ENCODE results near the gene HDGF. TPM values are rescaled to one million over a fixed set of nuclear protein-coding genes. Genes with fewer than 3 reads are reported as not detected.

HDGF gene
- total and polyA plus RNA-seq, 4 donors, result 69.8 to 197 (median 157) TPM

- under 1% methylated on average over 40 of the region's 46 CpGs for WGBS (ENCODE audit: insufficient coverage)
- Histone ChIP-seq H3K27ac (ENCODE audit: low read depth, low read length) (peak within 1 kb of the TSS; percentile 96), H3K4me1 (ENCODE audit: control insufficient read depth, insufficient read depth, low read length) (peaks cover 40% of the 10 kb centered on the region), H3K4me3 (ENCODE audit: low read depth, low read length) (peak within 1 kb of the TSS; percentile 92), H3K36me3 (ENCODE audit: control insufficient read depth, insufficient read depth, low read length) (peaks cover 22% of the 10 kb centered on the region), H3K27me3 (ENCODE audit: control insufficient read depth, insufficient read depth, low read length) (no peaks in the 10 kb centered on the region), H3K9me3 (ENCODE audit: control insufficient read depth, insufficient read depth, low read length) (no peaks in the 10 kb centered on the region)
- peak in 2 of 6 donors; percentile 93 for DNase-seq (ENCODE audit: low read depth in 4 of 6, low spot score in 6 of 6)
Measured at GRCh38 chr1:156727926-156728598, 23.4 kb downstream of the HDGF start, which contains the start of gene METTL25B. Gene METTL25B, plus strand, starts transcription at chr1:156728469. Its CDS starts 636 bp downstream, at chr1:156729105.

- H3K27me3 ChIP-seq (ENCODE audit: control insufficient read depth, insufficient read depth, low read length), result no peaks in the 10 kb centered on the region
- H3K36me3 ChIP-seq (ENCODE audit: control insufficient read depth, insufficient read depth, low read length), result peaks cover 27% of the 10 kb centered on the region
- WGBS (ENCODE audit: insufficient coverage), result 51% methylated on average over 4 of the region's 7 CpGs
- DNase-seq (ENCODE audit: low read depth in 4 of 6, low spot score in 6 of 6), result no peak
- peak overlapping the region; percentile 92 for H3K4me3 ChIP-seq (ENCODE audit: low read depth, low read length)
- H3K9me3 ChIP-seq (ENCODE audit: control insufficient read depth, insufficient read depth, low read length), result no peaks in the 10 kb centered on the region
- H3K4me1 ChIP-seq (ENCODE audit: control insufficient read depth, insufficient read depth, low read length), result peaks cover 40% of the 10 kb centered on the region
- H3K27ac ChIP-seq (ENCODE audit: low read depth, low read length), result no peak overlapping the region
Measured at GRCh38 chr1:156727492-156727891, 24.0 kb downstream of the HDGF start.

DNA sequence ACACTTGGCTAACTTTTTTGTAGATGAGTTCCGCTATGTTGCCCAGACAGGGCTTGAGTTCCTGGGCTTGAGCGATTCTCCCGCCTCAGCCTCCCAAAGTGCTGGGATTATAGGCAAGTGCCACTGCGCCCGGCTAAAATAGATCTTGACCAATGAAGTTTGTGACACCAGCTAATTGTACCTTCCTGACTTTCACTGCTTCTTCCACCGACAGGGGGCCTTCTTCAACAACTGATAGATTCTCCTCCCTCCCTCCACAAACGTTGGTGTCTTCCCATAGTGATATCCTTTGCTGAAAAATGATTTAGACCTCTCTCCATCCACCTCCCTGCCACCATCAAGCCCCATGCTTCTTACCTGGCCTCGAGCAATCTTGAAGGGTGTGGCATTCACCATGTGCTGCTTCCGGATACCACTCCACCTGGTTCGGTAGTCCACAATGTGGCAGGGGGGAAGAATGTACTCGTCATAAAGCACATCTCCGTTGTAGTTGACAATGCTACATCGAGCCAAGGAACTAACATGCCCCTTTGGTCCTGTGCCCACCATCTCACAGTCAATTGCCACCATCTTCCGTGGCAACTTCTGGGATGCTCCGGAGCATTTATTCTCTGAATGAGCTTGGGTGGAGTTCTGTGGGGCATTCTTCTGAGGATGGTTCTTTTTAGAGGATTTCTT is 24.8 kb downstream of the HDGF start:
- H3K4me1 ChIP-seq (ENCODE audit: control insufficient read depth, insufficient read depth, low read length), result peaks cover 40% of the 10 kb centered on the region
- WGBS (ENCODE audit: insufficient coverage), result 46% methylated on average over 8 of the region's 15 CpGs
- no peak for DNase-seq (ENCODE audit: low read depth in 4 of 6, low spot score in 6 of 6)
- H3K9me3 ChIP-seq (ENCODE audit: control insufficient read depth, insufficient read depth, low read length), result no peaks in the 10 kb centered on the region
- peaks cover 25% of the 10 kb centered on the region for H3K36me3 ChIP-seq (ENCODE audit: control insufficient read depth, insufficient read depth, low read length)
- no peak overlapping the region for H3K4me3 ChIP-seq (ENCODE audit: low read depth, low read length)
- no peak overlapping the region for H3K27ac ChIP-seq (ENCODE audit: low read depth, low read length)
- no peaks in the 10 kb centered on the region for H3K27me3 ChIP-seq (ENCODE audit: control insufficient read depth, insufficient read depth, low read length)

DNA sequence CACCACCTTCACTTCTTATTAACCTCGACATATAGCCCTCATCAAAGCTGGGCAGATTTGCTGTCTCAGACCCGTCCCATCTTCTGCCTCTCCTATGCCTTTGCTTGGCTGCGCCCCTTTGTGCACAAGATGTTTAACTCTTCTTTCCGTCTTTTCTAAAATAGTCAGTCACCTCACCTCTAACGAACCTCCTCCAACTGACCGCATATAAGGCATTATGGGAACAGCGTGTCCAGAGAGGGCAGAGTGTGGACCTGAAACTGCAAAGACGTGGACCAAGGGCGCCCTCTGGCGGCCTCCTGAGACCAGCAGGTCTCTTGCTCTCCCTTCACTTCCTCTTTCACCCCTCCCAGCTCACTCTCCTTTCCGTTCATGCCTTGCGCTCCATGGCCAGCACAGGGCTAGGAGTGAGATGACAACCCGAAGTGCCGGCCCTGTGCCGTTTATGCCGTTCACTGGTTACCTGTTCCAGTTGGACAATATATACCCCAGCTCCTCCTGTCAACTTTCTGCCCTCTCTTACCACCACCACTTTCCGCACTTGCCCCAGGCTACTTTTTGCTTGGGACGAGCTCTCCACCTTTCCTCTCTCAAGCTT is 25.7 kb downstream of the HDGF start:
- Histone ChIP-seq H3K4me3 (ENCODE audit: low read depth, low read length) (peak overlapping the region; percentile 26), H3K36me3 (ENCODE audit: control insufficient read depth, insufficient read depth, low read length) (peaks cover 33% of the 10 kb centered on the region), H3K27ac (ENCODE audit: low read depth, low read length) (no peak overlapping the region), H3K27me3 (ENCODE audit: control insufficient read depth, insufficient read depth, low read length) (no peaks in the 10 kb centered on the region), H3K4me1 (ENCODE audit: control insufficient read depth, insufficient read depth, low read length) (peaks cover 40% of the 10 kb centered on the region), H3K9me3 (ENCODE audit: control insufficient read depth, insufficient read depth, low read length) (no peaks in the 10 kb centered on the region)
- WGBS (ENCODE audit: insufficient coverage), result 18% methylated on average over 18 of the region's 18 CpGs
- DNase-seq (ENCODE audit: low read depth in 4 of 6, low spot score in 6 of 6), result peak in 2 of 6 donors; percentile 93

- Histone ChIP-seq H3K27me3 (ENCODE audit: control insufficient read depth, insufficient read depth, low read length) (no peaks in the 10 kb centered on the region), H3K4me1 (ENCODE audit: control insufficient read depth, insufficient read depth, low read length) (peaks cover 23% of the 10 kb centered on the region), H3K9me3 (ENCODE audit: control insufficient read depth, insufficient read depth, low read length) (no peaks in the 10 kb centered on the region), H3K27ac (ENCODE audit: low read depth, low read length) (no peak overlapping the region), H3K36me3 (ENCODE audit: control insufficient read depth, insufficient read depth, low read length) (peaks cover 41% of the 10 kb centered on the region), H3K4me3 (ENCODE audit: low read depth, low read length) (no peak overlapping the region)
- WGBS (ENCODE audit: insufficient coverage), result 79% methylated on average over 2 of the region's 4 CpGs
- DNase-seq (ENCODE audit: low read depth in 4 of 6, low spot score in 6 of 6), result no peak
Measured at GRCh38 chr1:156721535-156721934, 29.9 kb downstream of the HDGF start.

GRCh38 chr1:156721131-156721530 is 30.3 kb downstream of the HDGF start:
- H3K4me1 ChIP-seq (ENCODE audit: control insufficient read depth, insufficient read depth, low read length), result peaks cover 19% of the 10 kb centered on the region
- no peak for DNase-seq (ENCODE audit: low read depth in 4 of 6, low spot score in 6 of 6)
- no peak overlapping the region for H3K27ac ChIP-seq (ENCODE audit: low read depth, low read length)
- 75% methylated on average over 2 of the region's 2 CpGs for WGBS (ENCODE audit: insufficient coverage)
- H3K4me3 ChIP-seq (ENCODE audit: low read depth, low read length), result no peak overlapping the region
- no peaks in the 10 kb centered on the region for H3K27me3 ChIP-seq (ENCODE audit: control insufficient read depth, insufficient read depth, low read length)
- H3K9me3 ChIP-seq (ENCODE audit: control insufficient read depth, insufficient read depth, low read length), result no peaks in the 10 kb centered on the region
- H3K36me3 ChIP-seq (ENCODE audit: control insufficient read depth, insufficient read depth, low read length), result peaks cover 39% of the 10 kb centered on the region

GRCh38 chr1:156717351-156717750 is 34.1 kb downstream of the HDGF start:
- peak in 1 of 6 donors; percentile 31 for DNase-seq (ENCODE audit: low read depth in 4 of 6, low spot score in 6 of 6)
- no peak overlapping the region for H3K27ac ChIP-seq (ENCODE audit: low read depth, low read length)
- H3K9me3 ChIP-seq (ENCODE audit: control insufficient read depth, insufficient read depth, low read length), result no peaks in the 10 kb centered on the region
- WGBS (ENCODE audit: insufficient coverage), result 33% methylated on average over 3 of the region's 4 CpGs
- no peaks in the 10 kb centered on the region for H3K27me3 ChIP-seq (ENCODE audit: control insufficient read depth, insufficient read depth, low read length)
- no peaks in the 10 kb centered on the region for H3K4me1 ChIP-seq (ENCODE audit: control insufficient read depth, insufficient read depth, low read length)
- H3K36me3 ChIP-seq (ENCODE audit: control insufficient read depth, insufficient read depth, low read length), result peaks cover 27% of the 10 kb centered on the region
- no peak overlapping the region for H3K4me3 ChIP-seq (ENCODE audit: low read depth, low read length)

GRCh38 chr1:156714830-156715229 is 36.6 kb downstream of the HDGF start:
- Histone ChIP-seq H3K27me3 (ENCODE audit: control insufficient read depth, insufficient read depth, low read length) (no peaks in the 10 kb centered on the region), H3K36me3 (ENCODE audit: control insufficient read depth, insufficient read depth, low read length) (peaks cover 12% of the 10 kb centered on the region), H3K9me3 (ENCODE audit: control insufficient read depth, insufficient read depth, low read length) (no peaks in the 10 kb centered on the region), H3K4me3 (ENCODE audit: low read depth, low read length) (no peak overlapping the region), H3K4me1 (ENCODE audit: control insufficient read depth, insufficient read depth, low read length) (peaks cover 16% of the 10 kb centered on the region), H3K27ac (ENCODE audit: low read depth, low read length) (no peak overlapping the region)
- WGBS (ENCODE audit: insufficient coverage), result 79% methylated on average over 3 of the region's 3 CpGs
- no peak for DNase-seq (ENCODE audit: low read depth in 4 of 6, low spot score in 6 of 6)

- Histone ChIP-seq H3K27ac (ENCODE audit: low read depth, low read length) (no peak overlapping the region), H3K9me3 (ENCODE audit: control insufficient read depth, insufficient read depth, low read length) (no peaks in the 10 kb centered on the region), H3K36me3 (ENCODE audit: control insufficient read depth, insufficient read depth, low read length) (peaks cover 7% of the 10 kb centered on the region), H3K27me3 (ENCODE audit: control insufficient read depth, insufficient read depth, low read length) (no peaks in the 10 kb centered on the region), H3K4me1 (ENCODE audit: control insufficient read depth, insufficient read depth, low read length) (peaks cover 33% of the 10 kb centered on the region), H3K4me3 (ENCODE audit: low read depth, low read length) (no peak overlapping the region)
- 47% methylated on average over 2 of the region's 3 CpGs for WGBS (ENCODE audit: insufficient coverage)
- DNase-seq (ENCODE audit: low read depth in 4 of 6, low spot score in 6 of 6), result no peak
Measured at GRCh38 chr1:156712626-156713025, 38.8 kb downstream of the HDGF start.
